GM18867 (cell line): ENCODE data around the gene TMIGD2.
"Not testable (repeated sequence)": the region's sequence is repeated elsewhere in the genome, so short reads cannot be mapped to it uniquely, and the experiment has no call there.

Experiments
- ATAC-seq: cut with Tn5 transposase; IDR thresholded peaks from one replicate; pipeline ENCODE4 v1.9.1; 2021; ENCODE audit warnings: mild to moderate bottlenecking, moderate library complexity; ENCODE audit not compliant: unreplicated experiment

TMIGD2 gene

GRCh38 chr19:4302243-4302640, at the start of gene TMIGD2:
Gene TMIGD2, minus strand, starts transcription at chr19:4302389. Its CDS starts 4 bp downstream, at chr19:4302385.
- no peak for ATAC-seq

- ATAC-seq = no peak
Measured at GRCh38 chr19:4350726-4351125, 48.5 kb upstream of the TMIGD2 start.

- ATAC-seq = no peak
Measured at GRCh38 chr19:4350111-4350510, 47.9 kb upstream of the TMIGD2 start.

GRCh38 chr19:4349225-4349624, 47.0 kb upstream of the TMIGD2 start:
- not testable (repeated sequence) for ATAC-seq

GRCh38 chr19:4347521-4347920, 45.3 kb upstream of the TMIGD2 start:
- ATAC-seq = no peak

GRCh38 chr19:4346020-4346383, 43.8 kb upstream of the TMIGD2 start:
- ATAC-seq = no peak

GRCh38 chr19:4345342-4346019, 43.3 kb upstream of the TMIGD2 start:
- no peak for ATAC-seq

- peak; percentile 58 for ATAC-seq
Measured at GRCh38 chr19:4343370-4344307, 41.5 kb upstream of the TMIGD2 start, which contains the start of gene MPND. Gene MPND, plus strand, starts transcription at chr19:4343562. Its CDS starts 32 bp downstream, at chr19:4343594.

GRCh38 chr19:4342615-4343369, 40.6 kb upstream of the TMIGD2 start:
- ATAC-seq = peak; percentile 85

- no peak for ATAC-seq
Measured at GRCh38 chr19:4342314-4342614, 40.1 kb upstream of the TMIGD2 start.

GRCh38 chr19:4338441-4339355, 36.5 kb upstream of the TMIGD2 start, which contains the start of gene STAP2:
Gene STAP2, minus strand, starts transcription at chr19:4338827. Its CDS starts 74 bp downstream, at chr19:4338753.
- ATAC-seq = no peak

- ATAC-seq = no peak
Measured at GRCh38 chr19:4337906-4338440, 35.8 kb upstream of the TMIGD2 start.

GRCh38 chr19:4334929-4335570, 32.9 kb upstream of the TMIGD2 start:
- ATAC-seq = no peak

- ATAC-seq = no peak
Measured at GRCh38 chr19:4329858-4330257, 27.7 kb upstream of the TMIGD2 start.

GRCh38 chr19:4328991-4329681, 26.9 kb upstream of the TMIGD2 start:
- ATAC-seq = not testable (repeated sequence)

- peak; percentile 78 for ATAC-seq
Measured at GRCh38 chr19:4328243-4328990, 26.2 kb upstream of the TMIGD2 start.

GRCh38 chr19:4327877-4328242, 25.7 kb upstream of the TMIGD2 start:
- ATAC-seq = peak; percentile 3

GRCh38 chr19:4327252-4327876, 25.2 kb upstream of the TMIGD2 start:
- no peak for ATAC-seq
